DMS53 treated with DMSO at 0.1 percent for 48 hours (cell line): ENCODE measurements around the gene SPRR1A.
"Not testable (repeated sequence)": the region's sequence is repeated elsewhere in the genome, so short reads cannot be mapped to it uniquely, and the experiment has no call there.

ENCODE experiments used
- DNase-seq: peaks from one replicate; lab custom pipeline; 2025; ENCODE audit not compliant: unreplicated experiment; lab: John Stamatoyannopoulos, UW

SPRR1A gene

GRCh38 chr1:152972196-152972886 is 11.5 kb upstream of the SPRR1A start:
- no peak for DNase-seq

GRCh38 chr1:152976688-152977087 is 7.2 kb upstream of the SPRR1A start:
- DNase-seq = no peak

- DNase-seq = no peak
These were observed 6.3 kb upstream of the SPRR1A start for GRCh38 chr1:152977614-152978013.

- no peak for DNase-seq
These were observed 3.2 kb upstream of the SPRR1A start for GRCh38 chr1:152980676-152981075.

- no peak for DNase-seq
These were observed 2.6 kb upstream of the SPRR1A start for GRCh38 chr1:152981146-152981871.

- DNase-seq = no peak
These were observed 1.8 kb upstream of the SPRR1A start for GRCh38 chr1:152982076-152982475.

- no peak for DNase-seq
These were observed 647 bp upstream of the SPRR1A start for GRCh38 chr1:152983234-152983633.

GRCh38 chr1:152986578-152986977 is 2.7 kb downstream of the SPRR1A start:
- DNase-seq = no peak

GRCh38 chr1:152993186-152993585 is 9.3 kb downstream of the SPRR1A start:
- DNase-seq = no peak

GRCh38 chr1:152995842-152996241 is 12.0 kb downstream of the SPRR1A start:
- DNase-seq = no peak

- no peak for DNase-seq
These were observed 12.9 kb downstream of the SPRR1A start for GRCh38 chr1:152996633-152997400.

GRCh38 chr1:152997901-152998300 is 14.0 kb downstream of the SPRR1A start:
- no peak for DNase-seq

GRCh38 chr1:152998476-152998875 is 14.6 kb downstream of the SPRR1A start:
- DNase-seq = no peak

- DNase-seq = no peak
These were observed 15.9 kb downstream of the SPRR1A start for GRCh38 chr1:152999818-153000217.

- no peak for DNase-seq
These were observed 16.4 kb downstream of the SPRR1A start for GRCh38 chr1:153000294-153000693.

GRCh38 chr1:153001382-153001781 is 17.5 kb downstream of the SPRR1A start, which contains the start of gene SPRR3:
Gene SPRR3 (plus strand): TSS chr1:153001749. CDS start chr1:153003021, 1,272 bp downstream.
- no peak for DNase-seq

GRCh38 chr1:153011235-153011758 is 27.4 kb downstream of the SPRR1A start:
- DNase-seq = not testable (repeated sequence)

GRCh38 chr1:153021829-153022228 is 37.9 kb downstream of the SPRR1A start:
- DNase-seq = not testable (repeated sequence)

GRCh38 chr1:153022340-153022739 is 38.5 kb downstream of the SPRR1A start:
- DNase-seq = not testable (repeated sequence)

- no peak for DNase-seq
These were observed 39.2 kb downstream of the SPRR1A start for GRCh38 chr1:153023109-153023508.

GRCh38 chr1:153024413-153024812 is 40.5 kb downstream of the SPRR1A start:
- DNase-seq = no peak
